Measurements from ENCODE around the gene GALNT4. TPM values are rescaled to one million over a fixed set of nuclear protein-coding genes. Genes with fewer than 3 reads are reported as not detected.
A peak's percentile ranks its signal among the peaks of the same experiment; 100 is the strongest.

GALNT4 gene
- total RNA-seq, 1 donor from 2014 or later, result 4.4 TPM

- no peak for DNase-seq (ENCODE audit: low read depth, low spot score)
- no peak for TF ChIP-seq CTCF (conservative IDR thresholded peaks at IDR 0.05)
- H3K36me3 Mint-ChIP-seq (ENCODE audit: low read depth), result no peaks in the 10 kb centered on the region
- no peak overlapping the region for H3K27ac Mint-ChIP-seq (ENCODE audit: unreplicated experiment)
- H3K4me3 Mint-ChIP-seq, result no peak overlapping the region
- no peaks in the 10 kb centered on the region for H3K27me3 Mint-ChIP-seq (ENCODE audit: low read depth)
- peaks cover 26% of the 10 kb centered on the region for H3K4me1 Mint-ChIP-seq
- no peaks in the 10 kb centered on the region for H3K9me3 Mint-ChIP-seq
Measured at GRCh38 chr12:89542236-89542635, 17.6 kb upstream of the GALNT4 start.

DNA sequence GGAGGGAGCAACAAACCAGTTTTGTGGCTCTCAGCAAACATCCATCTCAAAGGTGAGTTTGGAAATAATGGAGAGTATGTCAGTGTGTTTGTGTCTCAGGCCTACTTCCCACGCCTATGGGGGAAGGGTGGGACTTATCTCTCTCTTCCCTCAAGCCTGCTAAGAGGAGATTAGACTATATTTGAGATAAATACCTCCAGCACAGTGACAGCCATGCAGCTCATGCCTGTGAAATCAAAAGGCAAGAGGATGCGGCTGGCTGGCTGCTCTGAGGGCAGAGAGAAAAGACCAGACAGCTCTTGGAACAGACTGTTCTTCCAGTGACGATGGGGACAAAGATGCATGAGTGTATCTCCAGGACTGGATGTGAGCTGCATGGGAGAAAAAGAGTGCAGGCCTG, 16.0 kb upstream of the GALNT4 start:
- Mint-ChIP-seq H3K36me3 (ENCODE audit: low read depth) (no peaks in the 10 kb centered on the region), H3K4me1 (peaks cover 26% of the 10 kb centered on the region), H3K9me3 (no peaks in the 10 kb centered on the region), H3K27me3 (ENCODE audit: low read depth) (no peaks in the 10 kb centered on the region), H3K27ac (ENCODE audit: unreplicated experiment) (no peak overlapping the region), H3K4me3 (no peak overlapping the region)
- TF ChIP-seq CTCF (conservative IDR thresholded peaks at IDR 0.05), result no peak
- DNase-seq (ENCODE audit: low read depth, low spot score), result no peak

GRCh38 chr12:89539426-89540223, 15.0 kb upstream of the GALNT4 start:
- Mint-ChIP-seq H3K4me3 (no peak overlapping the region), H3K4me1 (peaks cover 17% of the 10 kb centered on the region), H3K9me3 (no peaks in the 10 kb centered on the region), H3K36me3 (ENCODE audit: low read depth) (no peaks in the 10 kb centered on the region), H3K27me3 (ENCODE audit: low read depth) (no peaks in the 10 kb centered on the region), H3K27ac (ENCODE audit: unreplicated experiment) (peak overlapping the region; percentile 12)
- no peak for TF ChIP-seq CTCF (conservative IDR thresholded peaks at IDR 0.05)
- no peak for DNase-seq (ENCODE audit: low read depth, low spot score)

DNA sequence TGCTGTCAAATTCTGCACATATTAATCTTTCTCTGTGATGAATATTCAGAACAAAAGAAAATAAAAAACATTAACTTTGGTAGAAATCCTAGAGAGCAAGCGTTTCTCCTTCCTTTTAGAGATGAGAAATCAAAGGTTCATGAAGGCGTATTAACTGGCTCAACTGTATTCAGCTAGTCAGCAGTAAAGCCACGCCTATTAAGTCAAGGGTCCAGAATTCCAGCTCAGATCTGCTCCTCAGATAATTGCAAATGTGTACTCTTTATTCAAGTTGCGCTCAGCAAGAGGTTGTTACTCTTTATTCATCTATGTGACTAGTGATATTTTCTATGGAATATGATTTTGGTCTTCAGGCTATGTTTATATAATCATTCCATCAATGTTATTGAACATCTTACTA, 14.3 kb upstream of the GALNT4 start:
- Mint-ChIP-seq H3K9me3 (no peaks in the 10 kb centered on the region), H3K4me1 (peaks cover 15% of the 10 kb centered on the region), H3K27me3 (ENCODE audit: low read depth) (no peaks in the 10 kb centered on the region), H3K36me3 (ENCODE audit: low read depth) (no peaks in the 10 kb centered on the region), H3K4me3 (no peak overlapping the region), H3K27ac (ENCODE audit: unreplicated experiment) (no peak overlapping the region)
- no peak for DNase-seq (ENCODE audit: low read depth, low spot score)
- TF ChIP-seq CTCF (conservative IDR thresholded peaks at IDR 0.05), result no peak

GRCh38 chr12:89537389-89537788, 12.8 kb upstream of the GALNT4 start:
- no peak for TF ChIP-seq CTCF (conservative IDR thresholded peaks at IDR 0.05)
- DNase-seq (ENCODE audit: low read depth, low spot score), result no peak
- Mint-ChIP-seq H3K27ac (ENCODE audit: unreplicated experiment) (no peak overlapping the region), H3K36me3 (ENCODE audit: low read depth) (no peaks in the 10 kb centered on the region), H3K27me3 (ENCODE audit: low read depth) (no peaks in the 10 kb centered on the region), H3K9me3 (no peaks in the 10 kb centered on the region), H3K4me3 (no peak overlapping the region), H3K4me1 (peaks cover 5% of the 10 kb centered on the region)
